SK-N-MC (cell line): ENCODE results near the gene ZGRF1.

Source experiments
- EZH2 ChIP-seq: fragments of 200-600 bp; sonication (generic); IDR thresholded peaks from one replicate; pipeline ENCODE4 v1.6.1; 2017; ENCODE audit warnings: antibody characterized with exemption
- FOXP2 ChIP-seq: optimal IDR thresholded peaks from 2 replicates; pipeline ENCODE3; 2011; ENCODE audit warnings: mild to moderate bottlenecking, moderate library complexity; ENCODE audit not compliant: insufficient read depth; ENCODE audit errors: extremely low read length, control extremely low read depth
- POLR2AphosphoS5 ChIP-seq: IDR thresholded peaks from 2 replicates; pipeline ENCODE4 v1.6.1; 2012; ENCODE audit warnings: mild to moderate bottlenecking, low read depth, low read length, borderline replicate concordance

- TF ChIP-seq EZH2 (no peak), POLR2AphosphoS5 (no peak), FOXP2 (no peak)
These were observed 91.4 kb downstream of the ZGRF1 start for GRCh38 chr4:112545346-112545745.
